Measurements from ENCODE around the gene FAM180A. TPM values are rescaled to one million over a fixed set of nuclear protein-coding genes. Genes with fewer than 3 reads are reported as not detected.

The FAM180A gene
- total RNA-seq, 1 donor from 2014 or later: 1.1 TPM

- no peak for DNase-seq (ENCODE audit: low spot score)
Measured at GRCh38 chr7:135771961-135772638, 23.5 kb upstream of the FAM180A start.

GRCh38 chr7:135771051-135771450, 22.4 kb upstream of the FAM180A start:
- no peak for DNase-seq (ENCODE audit: low spot score)

DNA sequence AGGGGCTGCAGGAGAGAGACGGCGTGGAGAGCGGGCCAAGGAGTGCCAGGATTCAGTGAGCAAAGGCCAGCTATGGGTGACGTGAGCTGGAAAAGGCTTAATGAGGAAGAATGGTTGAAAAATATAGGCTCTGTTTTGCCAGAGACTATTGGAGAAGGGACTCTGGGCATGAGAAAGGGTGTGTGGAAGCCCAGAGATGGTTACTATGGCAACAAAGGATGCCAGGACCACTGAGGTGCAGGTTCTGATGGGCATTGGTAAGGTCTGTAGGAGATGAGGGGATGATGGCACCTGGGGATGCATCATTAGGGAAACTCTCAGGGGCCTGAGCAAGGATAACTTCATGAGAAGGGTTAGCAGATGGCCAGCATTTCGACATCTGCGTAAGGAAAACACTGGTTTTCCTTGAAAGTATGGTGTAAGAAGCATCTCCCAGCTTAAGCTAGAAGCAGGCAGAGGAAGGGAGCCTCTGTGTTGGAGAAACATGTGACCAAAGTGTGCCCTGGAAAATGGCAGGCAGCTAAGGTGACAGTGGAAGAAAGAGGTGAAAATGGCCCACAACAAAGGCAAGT, 21.6 kb upstream of the FAM180A start:
- DNase-seq (ENCODE audit: low spot score): no peak

DNA sequence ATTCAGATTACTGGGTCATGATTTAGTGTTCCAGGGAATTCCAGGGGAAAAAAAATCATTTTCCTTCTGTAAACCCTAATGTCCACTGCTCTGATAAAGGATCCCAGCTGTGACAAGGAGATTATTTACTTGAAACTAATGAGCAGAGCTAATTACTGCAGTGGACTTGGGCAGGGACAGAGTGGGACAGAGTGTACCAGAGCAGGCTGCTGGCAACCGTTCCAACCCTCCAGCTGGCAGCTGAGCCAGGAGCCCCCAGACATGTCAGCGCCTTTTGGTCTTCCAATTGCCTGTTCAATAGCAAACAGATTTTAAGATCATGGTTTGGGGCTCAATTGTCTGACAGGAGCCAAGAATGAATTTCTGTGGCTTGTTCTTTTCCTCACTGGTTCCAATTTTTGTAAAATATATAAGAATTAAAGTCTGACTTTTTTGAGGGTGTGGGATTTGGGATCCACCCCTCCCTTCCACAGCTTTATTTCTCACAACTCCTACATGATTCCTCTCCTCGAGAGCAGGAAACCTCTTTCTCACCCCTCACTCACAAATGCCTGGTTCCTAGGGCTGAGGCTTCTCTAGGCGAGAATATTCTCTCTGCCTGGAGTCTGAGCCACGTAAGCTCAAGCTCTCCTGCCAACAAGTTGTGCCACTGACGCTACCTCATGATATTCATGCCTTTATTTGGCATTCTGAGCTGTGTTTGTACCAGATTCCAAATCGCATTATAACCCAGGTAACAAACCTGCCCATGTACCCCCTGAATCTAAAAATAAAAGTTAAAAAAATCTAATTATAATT, 20.6 kb upstream of the FAM180A start:
- DNase-seq (ENCODE audit: low spot score): no peak

GRCh38 chr7:135768467-135768866, 19.9 kb upstream of the FAM180A start:
- DNase-seq (ENCODE audit: low spot score): no peak

DNA sequence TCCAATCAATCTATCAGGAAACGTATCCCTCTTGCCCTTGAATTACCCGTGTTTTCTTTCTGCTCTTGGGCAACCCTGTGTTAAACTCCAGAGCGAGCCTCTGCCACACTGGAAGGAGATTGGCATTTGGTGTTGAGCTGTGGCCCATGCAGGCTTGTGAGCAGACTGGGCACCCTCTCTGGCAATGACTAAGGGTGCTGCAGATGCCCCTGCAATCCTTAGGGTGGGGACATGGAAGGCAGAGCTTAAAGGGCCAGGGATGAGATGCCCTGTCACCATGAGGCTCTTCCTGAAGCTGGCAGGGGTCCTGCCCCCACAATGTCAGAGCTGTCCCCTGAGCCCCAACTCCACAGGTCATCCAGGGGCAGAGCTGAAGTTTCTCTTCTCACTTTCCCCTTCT, 19.5 kb upstream of the FAM180A start:
- DNase-seq (ENCODE audit: low spot score): no peak

GRCh38 chr7:135763261-135763660, 14.6 kb upstream of the FAM180A start:
- DNase-seq (ENCODE audit: low spot score): no peak

- DNase-seq (ENCODE audit: low spot score): no peak
Measured at GRCh38 chr7:135761751-135762488, 13.3 kb upstream of the FAM180A start.

DNA sequence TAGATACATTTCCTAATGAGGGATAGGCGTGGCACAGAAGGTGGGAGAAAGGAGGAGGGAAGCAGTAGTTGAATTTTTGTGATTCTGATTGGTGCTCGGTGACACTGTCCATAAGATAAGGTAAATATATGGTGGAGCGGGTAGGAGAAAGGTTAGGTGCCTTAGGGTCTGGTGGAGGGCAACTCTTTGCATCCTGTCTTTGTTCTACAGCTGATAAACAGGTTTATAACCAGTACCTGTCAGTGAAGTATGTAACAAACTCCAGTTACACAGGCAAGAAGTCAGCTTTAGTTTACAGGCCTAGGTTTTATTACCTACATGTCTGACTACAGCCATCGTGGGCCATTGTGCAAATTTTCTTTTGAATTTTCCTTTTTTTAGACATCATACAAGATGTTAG, 10.9 kb upstream of the FAM180A start:
- no peak for DNase-seq (ENCODE audit: low spot score)

GRCh38 chr7:135758531-135758932, 9.9 kb upstream of the FAM180A start:
- no peak for DNase-seq (ENCODE audit: low spot score)

GRCh38 chr7:135757719-135758411, 9.3 kb upstream of the FAM180A start:
- no peak for DNase-seq (ENCODE audit: low spot score)

GRCh38 chr7:135756191-135756590, 7.6 kb upstream of the FAM180A start:
- no peak for DNase-seq (ENCODE audit: low spot score)

DNA sequence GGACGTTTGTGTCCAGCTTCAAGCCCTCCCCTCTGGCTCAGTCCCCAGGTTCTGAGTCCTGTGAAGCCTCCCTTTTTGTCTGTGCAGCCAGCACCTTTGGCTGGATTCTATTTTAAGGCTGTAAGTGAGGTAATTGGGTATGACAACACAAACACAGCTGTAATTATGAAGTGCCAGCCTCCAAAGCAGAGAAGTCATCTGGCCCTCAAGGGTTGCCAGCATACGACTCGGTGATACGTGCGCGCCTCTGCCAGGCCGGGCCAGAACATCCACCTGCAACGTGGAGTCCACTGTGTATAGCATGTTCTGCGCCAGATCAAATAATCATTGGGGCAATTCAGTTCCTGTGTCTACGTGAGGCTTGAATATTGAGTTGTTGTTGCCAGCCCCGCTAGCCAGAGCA, 6.7 kb upstream of the FAM180A start:
- DNase-seq (ENCODE audit: low spot score): no peak

- no peak for DNase-seq (ENCODE audit: low spot score)
Measured at GRCh38 chr7:135753616-135754413, 5.2 kb upstream of the FAM180A start.

- no peak for DNase-seq (ENCODE audit: low spot score)
Measured at GRCh38 chr7:135747366-135747765, 1.2 kb downstream of the FAM180A start.

DNA sequence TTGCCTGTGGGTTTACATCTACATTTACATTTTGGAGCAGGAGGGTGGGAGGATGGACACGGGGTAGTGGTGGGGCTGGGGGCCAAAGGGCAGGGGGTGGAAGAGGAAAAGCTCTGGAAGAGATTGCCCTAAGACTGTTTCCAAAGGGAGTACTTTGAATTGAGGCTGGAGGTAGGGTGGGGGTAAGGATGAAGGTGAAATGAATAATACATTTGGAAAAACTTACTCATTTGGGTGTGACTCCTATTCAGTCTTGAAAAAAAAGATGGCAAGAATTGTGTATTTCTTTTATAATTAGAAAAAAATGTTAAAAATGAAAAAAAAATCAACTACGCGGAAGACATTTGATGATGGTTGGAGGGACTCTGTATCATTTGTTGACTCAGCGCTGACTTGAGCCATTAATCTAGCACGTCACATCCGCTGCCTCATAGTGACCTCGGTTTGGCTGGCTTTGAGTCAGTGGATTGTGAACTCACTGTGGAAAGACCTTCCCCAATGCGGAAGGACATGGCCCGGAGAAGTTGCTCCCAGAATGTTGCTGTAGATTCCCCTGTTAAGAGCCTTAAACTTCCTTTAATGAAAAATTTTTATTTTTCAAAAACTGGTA, 2.8 kb downstream of the FAM180A start:
- no peak for DNase-seq (ENCODE audit: low spot score)

- no peak for DNase-seq (ENCODE audit: low spot score)
Measured at GRCh38 chr7:135744938-135745702, 3.5 kb downstream of the FAM180A start.

GRCh38 chr7:135743907-135744731, 4.5 kb downstream of the FAM180A start:
- DNase-seq (ENCODE audit: low spot score): no peak

GRCh38 chr7:135742371-135742770, 6.2 kb downstream of the FAM180A start:
- DNase-seq (ENCODE audit: low spot score): no peak

Data from ureter (tissue), 1 donor.